Keratinocyte (primary cell): ENCODE measurements around the gene CEP170B. TPM values are rescaled to one million over a fixed set of nuclear protein-coding genes. Genes with fewer than 3 reads are reported as not detected.
"Not testable (repeated sequence)": the region's sequence is repeated elsewhere in the genome, so short reads cannot be mapped to it uniquely, and the experiment has no call there.

Source experiments
- DNase-seq: peaks from one replicate; pipeline ENCODE4 v3.0.0-alpha.2; 2011; ENCODE audit warnings: low read depth, missing footprints, low spot score
- FAIRE-seq: peaks from 2 replicates; lab custom pipeline; 2011; peaks lifted over from hg19 to GRCh38; lab: Jason Lieb, UNC
- H2AFZ ChIP-seq: 2 replicates; pipeline ENCODE4 v1.6.0; 2012; ENCODE audit warnings: low read length, control low read depth, inconsistent platforms; ENCODE audit not compliant: control insufficient read depth
- H3K27ac ChIP-seq: 2 replicates; pipeline ENCODE4 v1.5.1; 2011; ENCODE audit warnings: low read length; ENCODE audit not compliant: control insufficient read depth, insufficient read depth
- H3K27me3 ChIP-seq: 3 replicates; pipeline ENCODE4 v1.6.0; 2011; ENCODE audit warnings: low read length; ENCODE audit not compliant: control insufficient read depth, insufficient read depth; ENCODE audit errors: extremely low read depth
- H3K36me3 ChIP-seq, 2 experiments: 2 replicates in 1 of 2; 3 replicates in 1 of 2; pipeline ENCODE4 v1.5.1; 2011; ENCODE audit warnings: low read length in 2 of 2, mild to moderate bottlenecking in 1 of 2; ENCODE audit not compliant: control insufficient read depth in 2 of 2, insufficient read depth in 2 of 2; ENCODE audit errors: extremely low read depth in 1 of 2
- H3K4me1 ChIP-seq: 3 replicates; pipeline ENCODE4 v1.5.1; 2011; ENCODE audit warnings: low read length; ENCODE audit not compliant: control insufficient read depth, insufficient read depth; ENCODE audit errors: extremely low read depth
- H3K4me2 ChIP-seq: 3 replicates; pipeline ENCODE4 v1.6.0; 2011; ENCODE audit warnings: low read depth, low read length; ENCODE audit not compliant: control insufficient read depth, insufficient read depth; ENCODE audit errors: extremely low read depth
- H3K4me3 ChIP-seq, 3 experiments: fragments of 200-600 bp in 1 of 3; sonication (generic) in 1 of 3; 2 replicates in 2 of 3; 3 replicates in 1 of 3; pipeline ENCODE4 v1.5.1; 2011 to 2016; ENCODE audit warnings: low read length in 3 of 3, mild to moderate bottlenecking in 3 of 3, control low read depth in 2 of 3, inconsistent platforms in 1 of 3, low read depth in 1 of 3, mixed read lengths in 1 of 3, mixed run types in 1 of 3, moderate library complexity in 1 of 3; ENCODE audit not compliant: control insufficient read depth in 2 of 3, insufficient read depth in 2 of 3; ENCODE audit errors: extremely low read depth in 1 of 3
- H3K79me2 ChIP-seq: 2 replicates; pipeline ENCODE4 v1.6.0; 2012; ENCODE audit warnings: low read length; ENCODE audit not compliant: control insufficient read depth, insufficient read depth
- H3K9ac ChIP-seq: 3 replicates; pipeline ENCODE4 v1.6.0; 2011; ENCODE audit warnings: low read length; ENCODE audit not compliant: control insufficient read depth, insufficient read depth; ENCODE audit errors: extremely low read depth
- H3K9me1 ChIP-seq: 3 replicates; pipeline ENCODE4 v1.6.0; 2011; ENCODE audit warnings: low read length; ENCODE audit not compliant: control insufficient read depth, insufficient read depth; ENCODE audit errors: extremely low read depth
- H3K9me3 ChIP-seq: 2 replicates; pipeline ENCODE4 v1.5.1; 2012; ENCODE audit warnings: low read depth, low read length; ENCODE audit not compliant: control insufficient read depth
- H4K20me1 ChIP-seq: 3 replicates; pipeline ENCODE4 v1.6.0; 2011; ENCODE audit warnings: low read length; ENCODE audit not compliant: control insufficient read depth, insufficient read depth; ENCODE audit errors: extremely low read depth
- EZH2 ChIP-seq: IDR thresholded peaks from one replicate; pipeline ENCODE4 v1.6.1; 2012; ENCODE audit warnings: inconsistent platforms, mild to moderate bottlenecking, low read length, moderate library complexity
- dilution Hi-C: fragments of 300-500 bp; cut with MboI; formaldehyde crosslinking; loops from one replicate; pipeline ENCODE4 v1.7.0; 2020; ENCODE audit warnings: low sequenced_read_pairs; ENCODE audit not compliant: extremely low pct_ligation_motif_present
- polyA plus RNA-seq, 5 experiments: library from polyadenylated mRNA; depleted of rRNA in 3 of 5; stranded (reverse) in 3 of 5; stranded (forward) in 1 of 5; unstranded in 1 of 5; fragments of >200 nt; gene quantifications; 1 replicate in 1 of 5; 2 replicates in 3 of 5; 3 replicates in 1 of 5; pipeline versions ENCODE4 v1.2.1 to v1.2.3, GENCODE V29; 2011 to 2012; ENCODE audit warnings: missing spikeins in 2 of 5, low read depth in 1 of 5, low replicate concordance in 1 of 5
- TF ChIP-seq, protein P1 (sequence below), 3 experiments: IDR thresholded peaks in 1 of 3; conservative IDR thresholded peaks in 1 of 3; optimal IDR thresholded peaks in 1 of 3; 2 replicates in 2 of 3; 3 replicates in 1 of 3; pipeline versions ENCODE3 to v1.5.1; 2011; ENCODE audit warnings: low read length in 3 of 3, mild to moderate bottlenecking in 3 of 3, moderate library complexity in 2 of 3, control low read depth in 1 of 3, inconsistent platforms in 1 of 3; ENCODE audit not compliant: insufficient read depth in 2 of 3; ENCODE audit errors: extremely low read depth in 1 of 3

The CEP170B gene
- polyA plus RNA-seq, 1 donor (not counting 4 experiments of a cell fraction or from before 2014, with no cell fraction given) = 8.7 TPM

- dilution Hi-C loops = no loop called here
- Histone ChIP-seq H3K4me1 (no peaks in the 10 kb centered on the region), H3K27me3 (no peaks in the 10 kb centered on the region), H3K4me2 (no peak overlapping the region), H3K9me1 (no peaks in the 10 kb centered on the region), H4K20me1 (peaks cover 3% of the 10 kb centered on the region), H3K27ac (no peak overlapping the region), H2AFZ (no peak overlapping the region), H3K79me2 (no peaks in the 10 kb centered on the region), H3K9ac (no peak overlapping the region), H3K9me3 (no peaks in the 10 kb centered on the region), H3K4me3 (no peak overlapping the region), H3K36me3 (peaks cover 21 to 23% of the 10 kb centered on the region in 2 experiments)
- no peak for FAIRE-seq
- DNase-seq = no peak
- TF ChIP-seq EZH2 = no peak
- TF ChIP-seq, protein P1, sequence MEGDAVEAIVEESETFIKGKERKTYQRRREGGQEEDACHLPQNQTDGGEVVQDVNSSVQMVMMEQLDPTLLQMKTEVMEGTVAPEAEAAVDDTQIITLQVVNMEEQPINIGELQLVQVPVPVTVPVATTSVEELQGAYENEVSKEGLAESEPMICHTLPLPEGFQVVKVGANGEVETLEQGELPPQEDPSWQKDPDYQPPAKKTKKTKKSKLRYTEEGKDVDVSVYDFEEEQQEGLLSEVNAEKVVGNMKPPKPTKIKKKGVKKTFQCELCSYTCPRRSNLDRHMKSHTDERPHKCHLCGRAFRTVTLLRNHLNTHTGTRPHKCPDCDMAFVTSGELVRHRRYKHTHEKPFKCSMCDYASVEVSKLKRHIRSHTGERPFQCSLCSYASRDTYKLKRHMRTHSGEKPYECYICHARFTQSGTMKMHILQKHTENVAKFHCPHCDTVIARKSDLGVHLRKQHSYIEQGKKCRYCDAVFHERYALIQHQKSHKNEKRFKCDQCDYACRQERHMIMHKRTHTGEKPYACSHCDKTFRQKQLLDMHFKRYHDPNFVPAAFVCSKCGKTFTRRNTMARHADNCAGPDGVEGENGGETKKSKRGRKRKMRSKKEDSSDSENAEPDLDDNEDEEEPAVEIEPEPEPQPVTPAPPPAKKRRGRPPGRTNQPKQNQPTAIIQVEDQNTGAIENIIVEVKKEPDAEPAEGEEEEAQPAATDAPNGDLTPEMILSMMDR (optimal IDR thresholded peaks at IDR 0.05 in 1 of 3, IDR thresholded peaks at IDR 0.05 in 1 of 3, conservative IDR thresholded peaks at IDR 0.05 in 1 of 3; ENCODE audit: extremely low read depth in 1 of 3, insufficient read depth in 2 of 3, low read length in 3 of 3) = no peak
Measured at GRCh38 chr14:104888489-104889374, 23.7 kb downstream of the CEP170B start.

GRCh38 chr14:104889375-104889757, 24.3 kb downstream of the CEP170B start:
- dilution Hi-C loops = no loop called here
- Histone ChIP-seq H3K9ac (no peak overlapping the region), H3K9me1 (no peaks in the 10 kb centered on the region), H3K9me3 (no peaks in the 10 kb centered on the region), H3K4me3 (no peak overlapping the region), H3K27me3 (no peaks in the 10 kb centered on the region), H4K20me1 (peaks cover 3% of the 10 kb centered on the region), H3K4me1 (no peaks in the 10 kb centered on the region), H3K27ac (no peak overlapping the region), H3K79me2 (no peaks in the 10 kb centered on the region), H3K4me2 (no peak overlapping the region), H2AFZ (no peak overlapping the region), H3K36me3 (peaks cover 25 to 26% of the 10 kb centered on the region in 2 experiments)
- DNase-seq (no peak), FAIRE-seq (no peak)
- TF ChIP-seq EZH2 = no peak
- TF ChIP-seq, protein P1 (optimal IDR thresholded peaks at IDR 0.05 in 1 of 3, IDR thresholded peaks at IDR 0.05 in 1 of 3, conservative IDR thresholded peaks at IDR 0.05 in 1 of 3; ENCODE audit: extremely low read depth in 1 of 3, insufficient read depth in 2 of 3, low read length in 3 of 3) = no peak

GRCh38 chr14:104890292-104890691, 25.2 kb downstream of the CEP170B start:
- H3K79me2 ChIP-seq, dilution Hi-C loops, H3K27ac ChIP-seq, H3K4me2 ChIP-seq, H3K9me1 ChIP-seq, H3K9me3 ChIP-seq, DNase-seq, H3K4me1 ChIP-seq, H3K9ac ChIP-seq, H2AFZ ChIP-seq, H3K27me3 ChIP-seq, FAIRE-seq, H4K20me1 ChIP-seq, H3K4me3 ChIP-seq: not testable (repeated sequence)
- peaks cover 29 to 30% of the 10 kb centered on the region in 2 experiments for H3K36me3 ChIP-seq
